Measurements from ENCODE around the gene NUP160.

DNA sequence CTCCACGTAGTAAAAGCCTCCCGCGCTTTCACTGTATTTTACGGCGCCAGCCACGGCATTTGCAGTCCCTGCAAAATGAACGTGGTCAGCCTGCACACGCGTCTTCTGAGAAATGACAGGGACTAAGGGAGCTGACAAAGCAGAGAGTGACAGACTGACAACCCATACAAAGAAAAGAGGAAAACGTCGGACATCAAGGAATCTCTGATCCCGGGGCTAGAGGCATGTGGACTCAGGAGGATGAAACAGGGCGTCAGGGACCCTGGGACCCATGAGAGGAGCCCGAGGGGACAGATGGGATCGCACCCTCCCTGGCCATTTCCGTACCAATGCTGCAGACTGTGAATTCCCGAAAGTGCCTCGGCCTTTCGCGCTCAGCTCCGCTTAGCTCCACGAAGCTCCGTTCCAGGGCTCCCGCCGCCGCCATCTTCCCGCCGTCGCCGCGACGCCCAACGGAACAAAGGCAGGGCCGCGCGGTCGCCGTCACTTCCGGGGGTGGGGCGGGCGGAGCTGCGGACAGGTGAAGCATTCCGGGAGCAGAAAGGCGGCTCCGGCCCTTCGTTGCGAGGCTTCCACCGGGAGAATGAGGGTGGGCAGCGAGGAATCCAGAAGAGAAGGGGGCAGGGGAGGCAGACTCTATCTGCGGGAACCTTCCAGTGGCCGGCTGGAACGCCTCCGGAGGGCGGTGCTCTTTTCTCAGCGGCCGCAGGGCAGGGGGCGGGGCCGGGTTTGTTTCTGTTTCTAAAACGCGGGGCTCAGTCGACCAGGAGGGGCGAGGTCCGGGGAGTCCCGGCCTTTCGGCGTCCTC lies at the start of gene NUP160:
- TF ChIP-seq EZH2 (IDR thresholded peaks at IDR 0.05) = no peak
- peak; percentile 98 for TF ChIP-seq POLR2AphosphoS5 (IDR thresholded peaks at IDR 0.05; ENCODE audit: borderline replicate concordance, low read depth, low read length)

All from SK-N-MC (cell line).